Stimulated activated CD8-positive, alpha-beta memory T cell treated with anti-CD3 and anti-CD28 coated beads, Interleukin-2, amount 100 ng/mL, for 1 hour (primary cell): ENCODE results near the gene PBX1.

Source experiments
- DNase-seq, 2 donors: peaks; one replicate each; pipeline ENCODE4 v3.0.0-alpha.2; 2020; ENCODE audit warnings: low read depth in 2 of 2

Gene PBX1

GRCh38 chr1:164563721-164564360 lies 4.9 kb downstream of the PBX1 start:
- DNase-seq: no peak

- no peak for DNase-seq
Observed at GRCh38 chr1:164564378-164564777, 5.4 kb downstream of the PBX1 start.

- no peak for DNase-seq
Observed at GRCh38 chr1:164565357-164565756, 6.4 kb downstream of the PBX1 start.

GRCh38 chr1:164567774-164568173 lies 8.8 kb downstream of the PBX1 start:
- no peak for DNase-seq

GRCh38 chr1:164569241-164569640 lies 10.3 kb downstream of the PBX1 start:
- DNase-seq: no peak

- no peak for DNase-seq
Observed at GRCh38 chr1:164569866-164570265, 10.9 kb downstream of the PBX1 start.

GRCh38 chr1:164571333-164571732 lies 12.3 kb downstream of the PBX1 start:
- no peak for DNase-seq

- DNase-seq: no peak
Observed at GRCh38 chr1:164575356-164575886, 16.4 kb downstream of the PBX1 start.

GRCh38 chr1:164576291-164577271 lies 17.6 kb downstream of the PBX1 start:
- no peak for DNase-seq

GRCh38 chr1:164577291-164577690 lies 18.3 kb downstream of the PBX1 start:
- DNase-seq: no peak

GRCh38 chr1:164578479-164579200 lies 19.7 kb downstream of the PBX1 start:
- DNase-seq: no peak

GRCh38 chr1:164579381-164579780 lies 20.4 kb downstream of the PBX1 start:
- DNase-seq: no peak

GRCh38 chr1:164581762-164582161 lies 22.8 kb downstream of the PBX1 start:
- no peak for DNase-seq

GRCh38 chr1:164583196-164583595 lies 24.2 kb downstream of the PBX1 start:
- no peak for DNase-seq

- no peak for DNase-seq
Observed at GRCh38 chr1:164583835-164584539, 25.0 kb downstream of the PBX1 start.

- DNase-seq: no peak
Observed at GRCh38 chr1:164586591-164586990, 27.6 kb downstream of the PBX1 start.

GRCh38 chr1:164587617-164588501 lies 28.9 kb downstream of the PBX1 start:
- DNase-seq: no peak

GRCh38 chr1:164588516-164589341 lies 29.7 kb downstream of the PBX1 start:
- DNase-seq: no peak

- no peak for DNase-seq
Observed at GRCh38 chr1:164589408-164589807, 30.4 kb downstream of the PBX1 start.
